Neural progenitor cell (in vitro differentiated cells): ENCODE results near the gene SLC36A2.

Experiments used
- EZH2 ChIP-seq: fragments of 200-600 bp; sonication (generic); IDR thresholded peaks from 2 replicates; pipeline ENCODE4 v1.6.1; 2017; ENCODE audit warnings: antibody characterized with exemption, mild to moderate bottlenecking, moderate library complexity
- TF ChIP-seq, protein P1 (sequence below): fragments of 200-600 bp; sonication (generic); IDR thresholded peaks from 2 replicates; pipeline ENCODE4 v1.5.1; 2017; ENCODE audit warnings: antibody characterized with exemption, mild to moderate bottlenecking

DNA sequence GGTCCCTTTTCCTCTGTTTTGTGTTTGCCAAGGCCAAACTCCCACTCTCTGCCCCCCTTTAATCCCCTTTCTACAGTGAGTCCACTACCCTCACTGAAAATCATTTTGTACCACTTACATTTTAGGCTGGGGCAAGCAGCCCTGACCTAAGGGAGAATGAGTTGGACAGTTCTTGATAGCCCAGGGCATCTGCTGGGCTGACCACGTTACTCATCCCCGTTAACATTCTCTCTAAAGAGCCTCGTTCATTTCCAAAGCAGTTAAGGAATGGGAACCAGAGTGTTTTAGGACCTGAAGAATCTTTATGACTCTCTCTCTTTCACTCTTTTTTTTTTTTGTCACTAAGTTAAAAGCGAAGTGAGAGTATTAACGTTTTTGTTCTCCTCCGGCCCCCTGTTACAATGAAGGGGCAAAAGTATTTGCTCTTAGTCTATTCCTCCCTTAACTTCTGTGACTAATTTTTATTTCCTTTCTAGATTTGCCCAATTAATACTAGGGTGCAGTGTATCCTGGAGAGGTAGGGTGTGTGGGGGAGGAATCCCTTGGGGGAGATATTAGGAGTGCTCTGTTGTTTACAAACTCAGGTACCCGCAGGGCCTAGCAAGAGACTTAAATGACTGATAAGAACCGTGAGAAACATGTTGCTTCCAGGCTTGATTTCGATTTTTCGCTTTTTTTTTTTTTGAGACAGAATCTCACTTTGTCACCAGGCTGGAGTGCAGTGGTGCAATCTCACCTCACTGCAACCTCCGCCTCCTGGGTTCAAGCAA, 79.7 kb downstream of the SLC36A2 start:
- TF ChIP-seq, protein P1, sequence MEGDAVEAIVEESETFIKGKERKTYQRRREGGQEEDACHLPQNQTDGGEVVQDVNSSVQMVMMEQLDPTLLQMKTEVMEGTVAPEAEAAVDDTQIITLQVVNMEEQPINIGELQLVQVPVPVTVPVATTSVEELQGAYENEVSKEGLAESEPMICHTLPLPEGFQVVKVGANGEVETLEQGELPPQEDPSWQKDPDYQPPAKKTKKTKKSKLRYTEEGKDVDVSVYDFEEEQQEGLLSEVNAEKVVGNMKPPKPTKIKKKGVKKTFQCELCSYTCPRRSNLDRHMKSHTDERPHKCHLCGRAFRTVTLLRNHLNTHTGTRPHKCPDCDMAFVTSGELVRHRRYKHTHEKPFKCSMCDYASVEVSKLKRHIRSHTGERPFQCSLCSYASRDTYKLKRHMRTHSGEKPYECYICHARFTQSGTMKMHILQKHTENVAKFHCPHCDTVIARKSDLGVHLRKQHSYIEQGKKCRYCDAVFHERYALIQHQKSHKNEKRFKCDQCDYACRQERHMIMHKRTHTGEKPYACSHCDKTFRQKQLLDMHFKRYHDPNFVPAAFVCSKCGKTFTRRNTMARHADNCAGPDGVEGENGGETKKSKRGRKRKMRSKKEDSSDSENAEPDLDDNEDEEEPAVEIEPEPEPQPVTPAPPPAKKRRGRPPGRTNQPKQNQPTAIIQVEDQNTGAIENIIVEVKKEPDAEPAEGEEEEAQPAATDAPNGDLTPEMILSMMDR: no peak
- no peak for TF ChIP-seq EZH2
